ENCODE results near the gene IMMP2L. TPM values are rescaled to one million over a fixed set of nuclear protein-coding genes. Genes with fewer than 3 reads are reported as not detected.
"Not testable (repeated sequence)": the region's sequence is repeated elsewhere in the genome, so short reads cannot be mapped to it uniquely, and the experiment has no call there.

The IMMP2L gene
- polyA plus RNA-seq, 1 donor = 21.0 TPM

DNA sequence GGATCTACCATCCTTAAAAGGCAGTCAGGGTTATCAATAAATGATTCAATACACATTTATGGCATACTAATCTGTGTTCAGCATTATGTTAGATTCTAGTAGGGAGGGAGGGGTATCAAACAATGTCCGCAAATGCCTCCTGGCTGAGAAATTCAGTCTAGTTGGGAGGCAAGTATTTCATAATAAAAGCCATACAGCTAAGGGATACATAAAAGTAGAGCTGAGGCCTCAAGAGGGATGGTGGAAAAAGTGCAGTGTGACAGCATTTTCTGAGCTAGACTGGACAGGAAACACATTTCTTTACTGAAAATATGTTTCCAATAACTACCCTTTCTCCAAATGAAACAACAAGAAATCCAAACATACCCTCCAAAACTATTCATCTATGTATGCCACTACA is 624.1 kb downstream of the IMMP2L start:
- no peaks in the 10 kb centered on the region for H3K4me1 ChIP-seq (ENCODE audit: control insufficient read depth, insufficient read depth, low read length)
- no peak for DNase-seq
- H3K9me3 ChIP-seq (ENCODE audit: control insufficient read depth, low read depth, low read length) = no peaks in the 10 kb centered on the region
- no peak overlapping the region for H3K4me3 ChIP-seq (ENCODE audit: low read length)
- H3K27me3 ChIP-seq (ENCODE audit: control insufficient read depth, insufficient read depth, low read length) = no peaks in the 10 kb centered on the region
- WGBS (ENCODE audit: insufficient coverage, low lambda C conversion rate) = 100% methylated on average over 1 of the region's 1 CpG
- no peaks in the 10 kb centered on the region for H3K36me3 ChIP-seq (ENCODE audit: control insufficient read depth, insufficient read depth, low read length)
- no peak overlapping the region for H3K27ac ChIP-seq (ENCODE audit: low read length)

DNA sequence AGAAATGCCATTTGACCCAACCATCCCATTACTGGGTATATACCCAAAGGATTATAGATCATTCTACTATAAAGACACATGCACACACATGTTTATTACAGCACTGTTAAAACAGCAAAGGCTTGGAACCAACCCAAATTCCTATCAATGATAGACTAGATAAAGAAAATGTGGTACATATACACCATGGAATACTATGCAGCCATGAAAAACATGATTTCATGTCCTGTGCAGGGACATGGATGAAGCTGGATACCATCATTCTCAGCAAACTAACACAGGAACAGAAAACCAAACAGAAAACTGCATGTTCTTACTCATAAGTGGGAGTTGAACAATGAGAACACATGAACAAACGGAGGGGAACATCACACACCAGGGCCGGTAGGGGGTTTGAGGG is 625.6 kb downstream of the IMMP2L start:
- H3K27me3 ChIP-seq (ENCODE audit: control insufficient read depth, insufficient read depth, low read length); H3K4me3 ChIP-seq (ENCODE audit: low read length); DNase-seq; H3K9me3 ChIP-seq (ENCODE audit: control insufficient read depth, low read depth, low read length); H3K4me1 ChIP-seq (ENCODE audit: control insufficient read depth, insufficient read depth, low read length); H3K27ac ChIP-seq (ENCODE audit: low read length); H3K36me3 ChIP-seq (ENCODE audit: control insufficient read depth, insufficient read depth, low read length): not testable (repeated sequence)
- no CpG with 5 or more reads among the region's 2 CpGs for WGBS (ENCODE audit: insufficient coverage, low lambda C conversion rate)

DNA sequence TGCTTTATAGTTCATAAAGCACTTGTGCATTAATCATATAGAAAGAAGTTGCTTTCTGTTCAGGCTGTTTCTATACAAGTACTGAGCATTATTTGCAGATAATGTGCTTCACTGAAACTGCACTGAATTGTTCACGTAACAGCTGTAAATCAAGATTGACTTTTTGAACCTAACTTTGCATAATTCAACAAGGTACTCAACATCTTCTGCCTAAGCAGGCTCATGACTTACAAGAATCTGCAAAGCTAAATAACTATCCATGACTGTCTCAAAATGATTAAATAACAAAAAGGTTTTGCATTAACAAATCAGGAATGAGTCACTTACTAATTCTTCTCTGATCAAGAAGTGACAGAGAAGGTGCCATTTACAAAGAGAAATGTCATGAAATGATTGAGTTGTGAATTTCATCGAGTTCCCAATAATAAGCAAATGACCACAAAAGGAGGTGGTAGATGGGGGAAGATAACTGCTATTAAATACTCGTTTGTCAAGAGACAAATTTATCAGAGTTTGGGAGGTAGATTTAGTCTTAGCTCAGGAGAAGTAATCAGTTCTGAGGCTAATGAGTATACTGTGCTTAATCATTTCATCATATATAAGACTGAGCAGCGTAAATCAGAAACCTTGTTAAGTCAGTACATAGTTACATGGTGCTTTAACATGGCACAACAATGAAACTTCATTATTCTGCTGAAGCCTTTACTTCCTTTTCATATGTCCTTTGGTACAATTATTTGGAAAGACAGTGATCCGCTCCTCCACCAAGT is 632.6 kb downstream of the IMMP2L start:
- peak; percentile 38 to 79 for DNase-seq
- Histone ChIP-seq H3K4me3 (ENCODE audit: low read length) (no peak overlapping the region), H3K36me3 (ENCODE audit: control insufficient read depth, insufficient read depth, low read length) (no peaks in the 10 kb centered on the region), H3K9me3 (ENCODE audit: control insufficient read depth, low read depth, low read length) (no peaks in the 10 kb centered on the region), H3K4me1 (ENCODE audit: control insufficient read depth, insufficient read depth, low read length) (no peaks in the 10 kb centered on the region), H3K27me3 (ENCODE audit: control insufficient read depth, insufficient read depth, low read length) (no peaks in the 10 kb centered on the region), H3K27ac (ENCODE audit: low read length) (peak overlapping the region; percentile 26)
- WGBS (ENCODE audit: insufficient coverage, low lambda C conversion rate) = 100% methylated on average over 1 of the region's 5 CpGs

DNA sequence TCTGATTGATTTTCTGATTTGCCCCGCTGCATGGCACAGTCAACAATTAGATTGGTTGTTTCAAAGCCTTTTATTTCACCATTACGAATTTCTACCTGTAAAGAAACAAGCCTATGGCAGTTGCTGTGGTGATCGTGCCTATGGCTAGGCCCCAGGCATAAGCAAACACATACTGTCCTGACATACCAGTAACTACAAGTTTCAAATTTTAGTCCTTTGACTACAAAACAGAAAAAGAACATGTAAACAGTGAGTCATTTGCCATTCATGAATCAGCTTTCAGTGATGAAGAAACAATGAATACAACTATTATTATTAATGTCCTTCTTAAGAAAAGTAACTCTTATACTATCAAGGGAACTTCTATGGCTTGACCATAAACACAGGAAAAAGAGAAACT is 639.4 kb downstream of the IMMP2L start:
- no peaks in the 10 kb centered on the region for H3K9me3 ChIP-seq (ENCODE audit: control insufficient read depth, low read depth, low read length)
- no peaks in the 10 kb centered on the region for H3K36me3 ChIP-seq (ENCODE audit: control insufficient read depth, insufficient read depth, low read length)
- WGBS (ENCODE audit: insufficient coverage, low lambda C conversion rate) = 100% methylated on average over 2 of the region's 3 CpGs
- H3K4me3 ChIP-seq (ENCODE audit: low read length) = no peak overlapping the region
- no peak for DNase-seq
- H3K27ac ChIP-seq (ENCODE audit: low read length) = no peak overlapping the region
- no peaks in the 10 kb centered on the region for H3K4me1 ChIP-seq (ENCODE audit: control insufficient read depth, insufficient read depth, low read length)
- no peaks in the 10 kb centered on the region for H3K27me3 ChIP-seq (ENCODE audit: control insufficient read depth, insufficient read depth, low read length)

DNA sequence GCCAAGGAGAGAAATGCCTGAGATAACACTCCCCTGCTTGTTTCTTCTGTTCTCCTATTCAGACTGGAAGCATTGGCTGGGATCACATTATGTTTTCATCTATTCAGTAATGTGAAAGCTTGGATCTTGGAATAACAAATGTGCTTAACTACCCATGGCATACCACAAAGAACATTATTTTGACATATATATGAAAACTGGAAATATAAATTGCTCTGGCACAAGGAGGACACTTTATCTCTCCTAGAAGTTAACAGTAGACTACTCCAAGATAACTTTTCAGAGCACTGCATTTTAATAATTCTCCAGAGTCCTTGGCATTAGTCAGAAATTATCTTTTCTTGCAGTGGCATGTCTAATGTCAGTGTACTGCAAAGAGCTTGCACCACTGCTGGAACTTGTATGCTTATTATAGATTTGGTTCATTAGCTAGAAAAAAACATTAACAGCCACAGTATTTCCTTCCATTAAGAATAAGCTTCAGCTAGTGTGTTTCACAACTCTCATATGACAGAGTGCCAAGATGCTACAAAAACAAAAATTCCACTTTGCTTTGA is 640.6 kb downstream of the IMMP2L start:
- Histone ChIP-seq H3K27ac (ENCODE audit: low read length) (no peak overlapping the region), H3K4me3 (ENCODE audit: low read length) (no peak overlapping the region), H3K4me1 (ENCODE audit: control insufficient read depth, insufficient read depth, low read length) (no peaks in the 10 kb centered on the region), H3K9me3 (ENCODE audit: control insufficient read depth, low read depth, low read length) (no peaks in the 10 kb centered on the region), H3K27me3 (ENCODE audit: control insufficient read depth, insufficient read depth, low read length) (no peaks in the 10 kb centered on the region), H3K36me3 (ENCODE audit: control insufficient read depth, insufficient read depth, low read length) (no peaks in the 10 kb centered on the region)
- DNase-seq = no peak

DNA sequence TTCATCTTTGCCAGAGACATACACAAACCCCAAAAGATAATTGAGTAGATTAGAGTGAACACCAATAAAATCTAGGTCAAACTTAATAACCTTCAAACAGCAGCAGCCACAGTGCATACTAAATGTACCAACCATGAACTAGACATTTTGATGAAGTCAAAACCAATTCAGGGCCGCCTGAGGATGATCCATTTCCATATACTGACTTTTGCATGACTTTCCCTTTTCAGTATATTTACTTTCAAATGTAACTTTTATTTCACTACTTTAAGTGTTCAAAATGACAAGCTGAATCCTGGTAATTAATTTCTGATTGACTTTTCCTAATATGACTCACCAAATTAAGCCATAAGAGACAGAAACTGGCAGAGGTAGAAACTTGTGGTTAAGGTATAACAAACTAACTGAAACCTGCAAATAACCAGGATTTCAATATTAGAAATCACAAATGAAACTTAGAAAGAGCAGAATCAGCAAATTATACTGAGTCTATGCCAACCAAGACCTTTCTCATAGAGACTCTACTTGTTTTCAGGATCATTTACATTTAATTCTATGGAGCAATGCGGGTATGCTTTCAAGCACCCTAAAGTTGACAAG is 643.2 kb downstream of the IMMP2L start:
- H3K9me3 ChIP-seq (ENCODE audit: control insufficient read depth, low read depth, low read length) = no peaks in the 10 kb centered on the region
- H3K4me3 ChIP-seq (ENCODE audit: low read length) = no peak overlapping the region
- 100% methylated on average over 1 of the region's 2 CpGs for WGBS (ENCODE audit: insufficient coverage, low lambda C conversion rate)
- no peaks in the 10 kb centered on the region for H3K36me3 ChIP-seq (ENCODE audit: control insufficient read depth, insufficient read depth, low read length)
- H3K27ac ChIP-seq (ENCODE audit: low read length) = no peak overlapping the region
- H3K27me3 ChIP-seq (ENCODE audit: control insufficient read depth, insufficient read depth, low read length) = no peaks in the 10 kb centered on the region
- no peaks in the 10 kb centered on the region for H3K4me1 ChIP-seq (ENCODE audit: control insufficient read depth, insufficient read depth, low read length)
- no peak for DNase-seq

DNA sequence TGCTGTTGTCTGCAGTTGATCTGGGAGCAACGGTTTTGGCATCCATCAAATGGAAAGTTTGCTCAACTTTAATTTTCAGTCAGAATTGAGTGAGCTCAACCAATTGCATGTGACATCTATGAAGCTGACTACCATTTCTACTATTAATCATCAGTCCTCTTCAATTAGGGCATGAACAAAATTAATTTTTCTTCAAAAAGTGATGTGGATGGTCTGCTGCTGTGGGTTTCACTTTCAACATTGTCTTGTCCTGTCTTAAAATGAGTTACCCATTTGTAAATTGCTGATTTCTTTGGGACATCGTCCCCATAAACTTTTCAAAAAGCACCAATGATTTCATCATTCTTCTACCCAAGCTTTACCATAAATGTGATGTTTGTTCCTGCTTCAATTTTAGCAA is 648.0 kb downstream of the IMMP2L start:
- H3K27me3 ChIP-seq (ENCODE audit: control insufficient read depth, insufficient read depth, low read length) = no peaks in the 10 kb centered on the region
- H3K9me3 ChIP-seq (ENCODE audit: control insufficient read depth, low read depth, low read length) = no peaks in the 10 kb centered on the region
- H3K4me3 ChIP-seq (ENCODE audit: low read length) = no peak overlapping the region
- H3K4me1 ChIP-seq (ENCODE audit: control insufficient read depth, insufficient read depth, low read length) = no peaks in the 10 kb centered on the region
- no peak for DNase-seq
- no peaks in the 10 kb centered on the region for H3K36me3 ChIP-seq (ENCODE audit: control insufficient read depth, insufficient read depth, low read length)
- 100% methylated on average over 2 of the region's 2 CpGs for WGBS (ENCODE audit: insufficient coverage, low lambda C conversion rate)
- no peak overlapping the region for H3K27ac ChIP-seq (ENCODE audit: low read length)

DNA sequence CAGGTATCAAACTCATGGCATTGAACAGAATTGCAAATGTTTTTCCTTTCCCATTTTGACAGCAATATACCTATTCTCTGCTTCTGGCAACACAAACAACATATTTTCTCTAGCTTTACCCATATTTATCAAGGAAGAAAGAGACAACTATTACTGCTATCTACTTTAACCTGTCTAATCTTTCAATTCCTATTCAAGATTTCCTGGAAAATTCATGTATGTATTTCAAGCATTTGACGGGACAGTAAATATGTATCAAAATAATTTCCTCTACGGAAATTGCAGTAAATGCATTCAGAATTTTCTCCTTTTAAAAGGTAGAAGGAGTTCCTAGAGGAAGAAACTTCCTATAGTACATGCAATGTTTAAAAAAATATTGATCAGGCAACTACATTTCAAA is 650.7 kb downstream of the IMMP2L start:
- WGBS (ENCODE audit: insufficient coverage, low lambda C conversion rate) = 100% methylated on average over 1 of the region's 2 CpGs
- peaks cover 4% of the 10 kb centered on the region for H3K9me3 ChIP-seq (ENCODE audit: control insufficient read depth, low read depth, low read length)
- no peak overlapping the region for H3K4me3 ChIP-seq (ENCODE audit: low read length)
- no peaks in the 10 kb centered on the region for H3K4me1 ChIP-seq (ENCODE audit: control insufficient read depth, insufficient read depth, low read length)
- no peaks in the 10 kb centered on the region for H3K27me3 ChIP-seq (ENCODE audit: control insufficient read depth, insufficient read depth, low read length)
- no peaks in the 10 kb centered on the region for H3K36me3 ChIP-seq (ENCODE audit: control insufficient read depth, insufficient read depth, low read length)
- no peak overlapping the region for H3K27ac ChIP-seq (ENCODE audit: low read length)
- DNase-seq = no peak

DNA sequence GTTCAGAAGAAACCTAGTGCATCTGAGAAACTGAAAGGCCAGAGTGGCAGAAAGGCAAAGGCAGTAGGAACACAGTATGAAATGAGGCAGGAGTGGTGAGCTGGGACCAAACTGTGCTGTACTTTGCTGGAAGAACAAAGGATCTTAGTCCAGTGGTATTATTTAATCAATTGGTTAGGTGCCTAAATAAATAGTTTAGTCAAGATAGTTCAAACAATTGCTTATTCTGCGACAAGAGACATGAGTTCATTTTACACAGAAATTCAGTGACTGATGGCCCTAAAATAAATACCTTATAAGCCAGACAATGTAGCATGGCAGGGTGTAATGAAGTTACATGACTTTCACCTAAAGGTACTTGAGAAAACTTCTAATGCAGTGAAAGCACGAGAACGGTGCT is 653.2 kb downstream of the IMMP2L start:
- DNase-seq = no peak
- H3K4me3 ChIP-seq (ENCODE audit: low read length) = no peak overlapping the region
- no peaks in the 10 kb centered on the region for H3K36me3 ChIP-seq (ENCODE audit: control insufficient read depth, insufficient read depth, low read length)
- WGBS (ENCODE audit: insufficient coverage, low lambda C conversion rate) = no CpG with 5 or more reads among the region's 3 CpGs
- no peak overlapping the region for H3K27ac ChIP-seq (ENCODE audit: low read length)
- no peaks in the 10 kb centered on the region for H3K27me3 ChIP-seq (ENCODE audit: control insufficient read depth, insufficient read depth, low read length)
- peaks cover 4% of the 10 kb centered on the region for H3K9me3 ChIP-seq (ENCODE audit: control insufficient read depth, low read depth, low read length)
- H3K4me1 ChIP-seq (ENCODE audit: control insufficient read depth, insufficient read depth, low read length) = no peaks in the 10 kb centered on the region

DNA sequence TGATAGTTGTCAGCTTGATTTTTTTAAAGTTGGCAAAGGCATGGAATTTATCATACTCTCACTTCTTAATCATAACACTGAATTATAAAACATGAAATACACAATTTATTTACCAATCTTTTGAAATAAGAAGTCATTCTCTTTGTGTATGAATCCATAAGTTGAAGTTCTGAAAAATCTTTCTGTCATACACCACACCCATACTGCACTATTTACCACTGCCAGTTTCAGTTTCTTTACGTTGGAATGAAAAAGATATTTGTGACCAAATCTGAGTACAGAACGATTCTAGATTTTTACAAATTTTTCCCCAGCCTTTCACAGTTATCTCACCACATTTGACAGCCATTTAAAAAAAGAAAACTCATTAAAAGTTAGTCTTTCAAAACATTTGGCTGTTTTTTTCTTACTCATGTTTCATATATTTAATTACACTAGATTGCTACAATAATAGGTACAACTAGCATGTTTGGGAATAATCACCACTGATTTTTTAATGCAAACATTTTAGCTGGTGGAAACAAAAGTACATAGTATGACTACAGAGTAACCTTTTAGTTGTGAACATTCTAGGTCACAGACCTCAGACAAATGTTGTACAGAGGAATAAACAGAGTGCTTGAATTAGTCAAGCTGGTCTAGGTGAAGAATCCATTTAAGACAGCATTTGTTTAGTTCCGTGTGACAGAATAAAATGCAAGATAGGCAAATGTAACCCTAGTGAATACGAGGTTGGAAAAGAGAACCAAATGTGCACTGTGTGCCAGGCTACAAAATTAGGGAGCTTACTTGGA is 656.3 kb downstream of the IMMP2L start:
- no peaks in the 10 kb centered on the region for H3K4me1 ChIP-seq (ENCODE audit: control insufficient read depth, insufficient read depth, low read length)
- no peak for DNase-seq
- H3K9me3 ChIP-seq (ENCODE audit: control insufficient read depth, low read depth, low read length) = peaks cover 6% of the 10 kb centered on the region
- no peak overlapping the region for H3K27ac ChIP-seq (ENCODE audit: low read length)
- WGBS (ENCODE audit: insufficient coverage, low lambda C conversion rate) = 95% methylated on average over 3 of the region's 4 CpGs
- H3K4me3 ChIP-seq (ENCODE audit: low read length) = no peak overlapping the region
- no peaks in the 10 kb centered on the region for H3K36me3 ChIP-seq (ENCODE audit: control insufficient read depth, insufficient read depth, low read length)
- H3K27me3 ChIP-seq (ENCODE audit: control insufficient read depth, insufficient read depth, low read length) = no peaks in the 10 kb centered on the region
